ENCODE data around the gene ZFHX3.

- TF ChIP-seq PHF8 (conservative IDR thresholded peaks at IDR 0.05; ENCODE audit: low read depth, low read length) (no peak), POLR2A (IDR thresholded peaks at IDR 0.05; ENCODE audit: control extremely low read depth in 1 of 2, low read depth in 2 of 2, low read length in 2 of 2) (no peak), RBBP5 (IDR thresholded peaks at IDR 0.05; ENCODE audit: borderline replicate concordance, low read depth, low read length) (no peak), HDAC2 (IDR thresholded peaks at IDR 0.05; ENCODE audit: borderline replicate concordance in 1 of 2, low read depth in 2 of 2, low read length in 2 of 2) (no peak), TAF1 (IDR thresholded peaks at IDR 0.05; ENCODE audit: low read depth, low read length) (no peak), SRF (IDR thresholded peaks at IDR 0.05; ENCODE audit: low read depth, low read length) (no peak), CHD2 (IDR thresholded peaks at IDR 0.05; ENCODE audit: low read length) (no peak), BRCA1 (IDR thresholded peaks at IDR 0.05; ENCODE audit: low read depth, low read length) (no peak), POLR2AphosphoS5 (IDR thresholded peaks at IDR 0.05; ENCODE audit: low read depth, low read length) (no peak)
- TF ChIP-seq, protein P1, sequence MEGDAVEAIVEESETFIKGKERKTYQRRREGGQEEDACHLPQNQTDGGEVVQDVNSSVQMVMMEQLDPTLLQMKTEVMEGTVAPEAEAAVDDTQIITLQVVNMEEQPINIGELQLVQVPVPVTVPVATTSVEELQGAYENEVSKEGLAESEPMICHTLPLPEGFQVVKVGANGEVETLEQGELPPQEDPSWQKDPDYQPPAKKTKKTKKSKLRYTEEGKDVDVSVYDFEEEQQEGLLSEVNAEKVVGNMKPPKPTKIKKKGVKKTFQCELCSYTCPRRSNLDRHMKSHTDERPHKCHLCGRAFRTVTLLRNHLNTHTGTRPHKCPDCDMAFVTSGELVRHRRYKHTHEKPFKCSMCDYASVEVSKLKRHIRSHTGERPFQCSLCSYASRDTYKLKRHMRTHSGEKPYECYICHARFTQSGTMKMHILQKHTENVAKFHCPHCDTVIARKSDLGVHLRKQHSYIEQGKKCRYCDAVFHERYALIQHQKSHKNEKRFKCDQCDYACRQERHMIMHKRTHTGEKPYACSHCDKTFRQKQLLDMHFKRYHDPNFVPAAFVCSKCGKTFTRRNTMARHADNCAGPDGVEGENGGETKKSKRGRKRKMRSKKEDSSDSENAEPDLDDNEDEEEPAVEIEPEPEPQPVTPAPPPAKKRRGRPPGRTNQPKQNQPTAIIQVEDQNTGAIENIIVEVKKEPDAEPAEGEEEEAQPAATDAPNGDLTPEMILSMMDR (IDR thresholded peaks at IDR 0.05; ENCODE audit: control extremely low read depth in 1 of 3, insufficient read depth in 1 of 3, low read depth in 1 of 3, low read length in 3 of 3) = no peak
These were observed 163.9 kb downstream of the ZFHX3 start for GRCh38 chr16:72884037-72884436.
